Uterus (tissue), 2 donors: ENCODE data around the gene GPX4.

Experiments used
- CTCF ChIP-seq, 4 experiments: fragments of 200-600 bp in 2 of 4; fragments of 450-650 bp in 2 of 4; sonication (generic) in 2 of 4; IDR thresholded peaks; one replicate each; pipeline ENCODE4 v1.5.1; 2016 to 2019; ENCODE audit warnings: antibody characterized with exemption in 4 of 4, mild to moderate bottlenecking in 2 of 4, moderate library complexity in 1 of 4
- POLR2A ChIP-seq, 2 donors: fragments of 450-650 bp; IDR thresholded peaks; one replicate each; pipeline ENCODE4 v1.6.1; 2016; ENCODE audit warnings: antibody characterized with exemption in 2 of 2, mild to moderate bottlenecking in 1 of 2, moderate library complexity in 1 of 2

GRCh38 chr19:1079566-1080111 lies 24.2 kb upstream of the GPX4 start:
- TF ChIP-seq POLR2A (IDR thresholded peaks at IDR 0.05) (no peak), CTCF (IDR thresholded peaks at IDR 0.05) (no peak)
